ENCODE data around the gene SH2D5. TPM values are rescaled to one million over a fixed set of nuclear protein-coding genes. Genes with fewer than 3 reads are reported as not detected.

SH2D5 gene
- total RNA-seq, 1 experiment from 2014 or later: 1.1 TPM

- CTCF ChIA-PET: interaction anchor here (0.7 to 1.4 kb wide), 2 partner anchors 132 to 489 kb away, joined by 3 to 4 read pairs; no protein-coding TSS in a partner anchor
- intact Hi-C loops (cut with micrococcal nuclease; ENCODE audit: unreplicated experiment): no loop called here
- no peaks in the 10 kb centered on the region for H3K36me3 ChIP-seq (ENCODE audit: insufficient read depth, low read length, poor library complexity, severe bottlenecking)
- TF ChIP-seq EZH2 (IDR thresholded peaks at IDR 0.05; ENCODE audit: borderline replicate concordance, low read depth, low read length, poor library complexity, severe bottlenecking) (no peak), CTCF (conservative IDR thresholded peaks at IDR 0.05; ENCODE audit: low read depth, low read length) (no peak)
- no peak for DNase-seq (ENCODE audit: low spot score)
- POLR2A ChIA-PET (ENCODE audit: low non-redundant PET): no interaction called here
- H3K9me3 ChIP-seq (ENCODE audit: low read depth, low read length, poor library complexity, severe bottlenecking): no peaks in the 10 kb centered on the region
- BruUV-seq (replicated peaks): no TSS peak
- no peak overlapping the region for H3K27ac ChIP-seq (ENCODE audit: low read depth, low read length, poor library complexity, severe bottlenecking)
- no peak overlapping the region for H3K4me3 ChIP-seq (ENCODE audit: low read depth, low read length, poor library complexity, severe bottlenecking)
- H3K27me3 ChIP-seq (replicated peaks; ENCODE audit: insufficient read depth, low read depth, low read length, poor library complexity): no peaks in the 10 kb centered on the region
- H3K4me1 ChIP-seq (ENCODE audit: insufficient read depth, low read length, poor library complexity, severe bottlenecking): no peaks in the 10 kb centered on the region
Measured at GRCh38 chr1:20706841-20707240, 25.7 kb downstream of the SH2D5 start.

- Histone ChIP-seq H3K27ac (ENCODE audit: low read depth, low read length, poor library complexity, severe bottlenecking) (no peak overlapping the region), H3K27me3 (replicated peaks; ENCODE audit: insufficient read depth, low read depth, low read length, poor library complexity) (no peaks in the 10 kb centered on the region), H3K4me3 (ENCODE audit: low read depth, low read length, poor library complexity, severe bottlenecking) (no peak overlapping the region), H3K9me3 (ENCODE audit: low read depth, low read length, poor library complexity, severe bottlenecking) (no peaks in the 10 kb centered on the region), H3K4me1 (ENCODE audit: insufficient read depth, low read length, poor library complexity, severe bottlenecking) (no peaks in the 10 kb centered on the region), H3K36me3 (ENCODE audit: insufficient read depth, low read length, poor library complexity, severe bottlenecking) (no peaks in the 10 kb centered on the region)
- TF ChIP-seq EZH2 (IDR thresholded peaks at IDR 0.05; ENCODE audit: borderline replicate concordance, low read depth, low read length, poor library complexity, severe bottlenecking): no peak
- no peak for TF ChIP-seq CTCF (conservative IDR thresholded peaks at IDR 0.05; ENCODE audit: low read depth, low read length)
- intact Hi-C loops (cut with micrococcal nuclease; ENCODE audit: unreplicated experiment): no loop called here
- no TSS peak for BruUV-seq (replicated peaks)
- POLR2A ChIA-PET (ENCODE audit: low non-redundant PET): no interaction called here
- no peak for DNase-seq (ENCODE audit: low spot score)
- CTCF ChIA-PET: no interaction called here
Measured at GRCh38 chr1:20705203-20705755, 27.2 kb downstream of the SH2D5 start.

GRCh38 chr1:20704390-20705202 is 27.9 kb downstream of the SH2D5 start:
- Histone ChIP-seq H3K9me3 (ENCODE audit: low read depth, low read length, poor library complexity, severe bottlenecking) (no peaks in the 10 kb centered on the region), H3K27me3 (replicated peaks; ENCODE audit: insufficient read depth, low read depth, low read length, poor library complexity) (no peaks in the 10 kb centered on the region), H3K4me3 (ENCODE audit: low read depth, low read length, poor library complexity, severe bottlenecking) (no peak overlapping the region), H3K4me1 (ENCODE audit: insufficient read depth, low read length, poor library complexity, severe bottlenecking) (no peaks in the 10 kb centered on the region), H3K27ac (ENCODE audit: low read depth, low read length, poor library complexity, severe bottlenecking) (no peak overlapping the region), H3K36me3 (ENCODE audit: insufficient read depth, low read length, poor library complexity, severe bottlenecking) (no peaks in the 10 kb centered on the region)
- DNase-seq (ENCODE audit: low spot score): no peak
- TF ChIP-seq EZH2 (IDR thresholded peaks at IDR 0.05; ENCODE audit: borderline replicate concordance, low read depth, low read length, poor library complexity, severe bottlenecking): no peak
- no peak for TF ChIP-seq CTCF (conservative IDR thresholded peaks at IDR 0.05; ENCODE audit: low read depth, low read length)
- BruUV-seq (replicated peaks): no TSS peak
- ChIA-PET POLR2A (ENCODE audit: low non-redundant PET) (no interaction called here), CTCF (no interaction called here)
- intact Hi-C loops (cut with micrococcal nuclease; ENCODE audit: unreplicated experiment): no loop called here

Measured in A673 (cell line).